Medulla oblongata (tissue), 1 donor: ENCODE measurements around the gene LGR4.

Source experiments
- DNase-seq: peaks from one replicate; pipeline ENCODE4 v3.0.0-alpha.2; 2015; ENCODE audit errors: extremely low spot score

The LGR4 gene

DNA sequence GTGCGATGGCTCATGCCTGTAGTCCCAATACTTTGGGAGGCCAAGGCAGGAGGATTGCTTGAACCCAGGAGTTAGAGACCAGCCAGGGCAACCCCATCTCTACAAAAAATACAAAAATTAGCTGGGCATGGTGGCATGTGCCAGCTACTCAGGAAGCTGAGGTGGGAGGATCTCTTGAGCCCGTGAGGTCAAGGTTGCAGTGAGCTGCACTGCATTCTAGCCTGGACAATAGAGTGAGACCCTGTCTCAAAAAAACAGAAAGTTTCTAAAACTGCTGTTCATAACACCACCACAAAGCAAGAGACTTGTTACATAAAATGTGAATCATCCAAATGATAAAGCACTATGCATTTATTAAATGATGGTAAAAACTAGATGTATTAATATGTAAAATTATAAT is 69.4 kb downstream of the LGR4 start:
- no peak for DNase-seq

DNA sequence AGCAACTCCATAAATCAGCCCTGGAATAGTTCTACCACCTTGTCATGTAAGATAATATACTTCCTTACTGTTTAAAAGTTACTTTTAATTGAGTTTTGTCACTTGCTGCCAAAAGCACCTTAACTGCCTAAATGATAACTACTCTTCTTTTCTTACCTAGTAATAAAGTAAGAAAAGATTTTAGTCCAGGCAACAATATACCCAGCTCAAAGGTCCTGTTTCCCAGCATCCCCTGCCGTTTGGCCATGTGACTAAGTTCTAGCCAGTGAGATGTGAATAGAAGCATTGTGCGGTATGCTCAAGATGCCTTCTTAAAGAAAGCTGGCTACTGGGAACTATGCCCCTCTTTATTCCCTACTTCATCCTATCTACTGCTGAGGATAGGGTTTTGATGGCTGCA is 70.1 kb downstream of the LGR4 start:
- DNase-seq: no peak

DNA sequence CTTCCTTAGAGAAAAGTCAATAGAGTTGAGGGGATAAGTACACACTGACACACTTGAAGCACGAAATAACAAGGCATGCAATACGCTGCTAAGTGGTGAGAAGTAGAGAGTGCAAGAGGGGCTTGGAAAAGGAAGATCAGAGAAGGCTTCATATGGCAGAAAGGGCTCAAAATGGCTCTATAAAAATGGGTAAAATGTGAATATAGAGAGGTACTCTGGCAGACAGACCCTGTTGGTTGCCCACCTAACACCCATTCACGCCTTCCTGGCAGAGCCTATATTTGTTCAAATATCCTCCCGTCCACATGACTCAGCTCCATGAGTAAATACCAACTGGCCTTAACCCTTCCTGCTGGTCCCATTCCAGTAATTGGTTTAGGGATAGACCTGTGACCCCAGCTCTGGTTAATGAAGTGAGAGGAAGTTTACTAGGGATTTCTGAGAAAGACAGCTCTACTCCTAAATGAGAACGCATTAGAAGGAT is 70.7 kb downstream of the LGR4 start:
- no peak for DNase-seq

DNA sequence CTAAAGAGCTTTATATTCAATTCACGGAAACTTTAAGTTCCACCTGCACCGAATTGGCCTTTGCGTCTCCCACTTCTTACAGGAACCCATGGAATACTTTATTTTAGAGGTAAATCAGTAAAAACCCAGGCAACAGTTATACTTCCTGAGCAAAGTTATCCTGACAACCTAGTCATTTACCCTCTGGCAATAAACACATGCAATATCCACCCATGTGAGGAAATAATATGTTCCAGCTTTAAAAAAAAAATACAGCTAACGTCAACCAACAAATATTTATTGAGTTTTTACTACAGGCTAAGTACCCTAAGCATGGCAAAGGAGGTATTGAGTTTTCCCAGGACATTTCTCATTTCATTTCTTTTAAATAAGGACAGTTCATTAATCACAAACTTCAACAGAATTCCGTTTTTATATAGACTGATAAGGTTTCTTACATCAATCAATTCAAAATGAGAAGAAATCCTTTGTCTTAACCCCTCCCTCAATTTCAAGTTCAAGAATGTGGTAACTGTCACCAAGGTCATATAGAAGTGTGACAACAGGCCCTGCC is 71.2 kb downstream of the LGR4 start:
- DNase-seq: no peak

DNA sequence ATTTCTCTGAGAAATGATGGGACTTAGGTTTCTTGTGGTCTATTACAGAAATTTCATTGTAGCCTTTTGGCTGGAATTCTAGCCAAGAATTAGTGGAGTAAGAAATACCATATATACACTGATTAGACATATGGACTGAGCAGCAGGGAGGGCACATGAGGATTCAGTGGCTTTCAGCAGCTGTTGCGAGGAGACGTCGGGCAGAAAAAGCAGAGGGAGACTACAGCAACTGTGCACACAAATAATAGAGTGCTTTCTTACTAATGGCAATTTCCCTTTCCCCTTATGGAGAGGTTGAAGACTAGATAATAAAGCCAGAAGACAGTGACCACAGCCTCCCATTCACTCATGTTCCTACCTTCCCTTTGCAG is 74.2 kb downstream of the LGR4 start:
- no peak for DNase-seq

DNA sequence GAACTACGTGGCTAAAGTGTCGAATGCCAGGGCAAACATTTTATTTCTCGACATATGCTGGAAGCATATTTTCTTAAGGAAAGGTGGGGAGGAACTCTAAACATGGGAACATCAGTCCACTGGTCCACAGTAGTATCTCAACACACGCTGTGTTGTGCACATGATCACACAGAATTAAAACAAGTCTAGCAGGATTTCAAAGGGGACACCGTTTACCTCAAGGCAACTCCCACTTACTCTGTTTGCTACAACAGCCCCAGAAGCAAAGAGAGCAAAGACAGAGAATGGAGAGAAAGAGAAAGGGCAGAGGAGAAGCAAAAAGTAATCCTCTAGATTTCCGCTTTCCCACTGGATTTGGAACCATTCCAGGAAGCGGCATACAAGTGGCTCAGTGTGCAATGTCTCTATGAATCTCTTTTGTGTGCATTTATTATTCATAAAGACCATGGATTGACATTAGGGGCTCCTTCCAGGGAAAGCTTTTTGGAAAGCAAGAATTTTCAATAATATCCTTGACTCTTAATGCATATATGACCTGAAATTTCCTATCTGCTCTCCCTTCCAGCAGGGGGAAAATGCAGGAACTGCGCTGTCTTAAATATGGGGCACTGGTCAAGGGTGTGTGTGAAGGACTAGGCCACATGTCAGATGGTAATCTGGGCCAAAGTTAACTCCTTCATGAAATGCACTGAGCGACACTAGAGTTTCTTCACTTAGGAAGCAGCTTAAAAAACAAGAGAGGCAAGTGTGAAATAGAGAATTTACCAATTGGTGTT is 74.8 kb downstream of the LGR4 start:
- DNase-seq: no peak

DNA sequence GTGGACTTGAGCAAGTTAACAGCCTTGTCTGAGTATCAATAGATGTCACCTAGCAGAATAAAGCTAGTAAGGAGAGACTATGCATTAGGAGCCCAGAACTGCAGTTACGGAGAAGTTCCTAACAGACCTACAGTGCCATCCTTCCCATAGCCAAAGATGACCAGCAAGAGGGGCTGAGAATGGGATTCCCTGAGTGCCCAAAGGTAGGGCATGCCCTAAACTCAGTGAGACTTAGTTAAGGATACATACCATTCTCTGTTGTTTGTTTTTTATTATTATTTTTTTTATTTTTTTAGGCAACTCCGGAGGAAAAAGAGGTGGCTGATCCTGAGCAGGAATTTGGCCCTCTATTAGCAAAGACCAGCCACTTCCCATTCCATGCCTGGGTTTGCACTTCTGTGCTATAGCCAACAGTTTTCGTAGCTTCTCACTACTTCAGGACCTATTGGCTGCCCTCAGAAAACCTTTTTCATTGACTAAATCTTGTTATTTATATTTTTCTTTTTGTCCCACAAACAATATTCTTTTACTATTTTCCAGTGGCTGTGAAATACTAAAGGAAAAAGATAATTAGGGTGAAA is 76.2 kb downstream of the LGR4 start:
- DNase-seq: no peak

DNA sequence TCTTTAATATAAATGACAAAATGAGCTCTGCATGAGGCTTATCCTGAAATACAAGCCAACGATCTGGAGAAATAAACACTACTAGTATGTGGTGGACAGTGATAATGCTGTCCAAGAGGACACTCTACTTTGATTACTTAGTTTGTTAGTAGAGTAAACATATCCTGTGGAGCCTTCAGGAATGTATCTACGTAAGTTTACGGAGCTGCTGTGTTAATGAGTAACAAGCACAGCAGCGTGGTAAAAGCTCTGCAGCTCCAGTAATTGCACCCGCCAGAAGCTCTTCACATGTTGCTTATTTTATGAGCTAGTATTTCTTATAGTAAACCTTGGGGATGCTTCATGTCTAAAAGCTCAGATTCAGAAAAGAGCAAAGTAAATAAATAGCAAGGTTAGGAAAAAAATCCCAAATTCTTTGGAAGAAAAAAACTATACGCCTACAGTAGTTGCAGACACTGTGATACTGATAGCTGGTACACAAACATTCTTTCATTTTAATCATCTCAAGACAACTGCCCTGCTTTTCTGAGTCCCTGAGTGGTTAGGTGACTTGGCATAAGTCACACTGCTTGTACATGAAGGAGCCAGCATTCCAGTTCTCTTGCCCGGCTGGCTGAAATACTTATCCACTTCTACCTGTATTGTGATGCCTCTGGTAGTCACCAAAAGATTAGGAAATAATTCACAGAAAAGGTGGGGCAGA is 76.9 kb downstream of the LGR4 start:
- DNase-seq: no peak

DNA sequence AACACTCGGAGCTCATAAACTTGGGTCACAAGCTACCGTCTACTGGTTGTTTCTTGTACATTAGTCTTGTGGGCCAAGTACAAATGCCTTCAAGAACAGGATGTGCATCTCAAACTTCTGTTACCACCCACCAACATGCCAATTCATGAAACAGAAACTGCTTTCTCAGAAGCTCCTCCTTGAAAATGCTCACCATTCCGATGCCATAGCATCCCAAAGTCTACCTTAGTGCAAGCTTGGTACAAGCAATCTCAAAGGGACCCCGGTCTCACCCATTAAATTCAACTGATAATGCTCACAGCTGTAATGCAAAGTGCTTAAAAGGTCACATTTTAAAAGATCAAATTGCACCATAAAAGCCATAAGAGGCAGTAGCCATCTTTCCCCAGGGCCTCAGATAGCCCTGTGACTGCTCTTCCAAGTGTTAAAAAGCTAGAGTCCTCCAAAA is 77.8 kb downstream of the LGR4 start:
- no peak for DNase-seq

DNA sequence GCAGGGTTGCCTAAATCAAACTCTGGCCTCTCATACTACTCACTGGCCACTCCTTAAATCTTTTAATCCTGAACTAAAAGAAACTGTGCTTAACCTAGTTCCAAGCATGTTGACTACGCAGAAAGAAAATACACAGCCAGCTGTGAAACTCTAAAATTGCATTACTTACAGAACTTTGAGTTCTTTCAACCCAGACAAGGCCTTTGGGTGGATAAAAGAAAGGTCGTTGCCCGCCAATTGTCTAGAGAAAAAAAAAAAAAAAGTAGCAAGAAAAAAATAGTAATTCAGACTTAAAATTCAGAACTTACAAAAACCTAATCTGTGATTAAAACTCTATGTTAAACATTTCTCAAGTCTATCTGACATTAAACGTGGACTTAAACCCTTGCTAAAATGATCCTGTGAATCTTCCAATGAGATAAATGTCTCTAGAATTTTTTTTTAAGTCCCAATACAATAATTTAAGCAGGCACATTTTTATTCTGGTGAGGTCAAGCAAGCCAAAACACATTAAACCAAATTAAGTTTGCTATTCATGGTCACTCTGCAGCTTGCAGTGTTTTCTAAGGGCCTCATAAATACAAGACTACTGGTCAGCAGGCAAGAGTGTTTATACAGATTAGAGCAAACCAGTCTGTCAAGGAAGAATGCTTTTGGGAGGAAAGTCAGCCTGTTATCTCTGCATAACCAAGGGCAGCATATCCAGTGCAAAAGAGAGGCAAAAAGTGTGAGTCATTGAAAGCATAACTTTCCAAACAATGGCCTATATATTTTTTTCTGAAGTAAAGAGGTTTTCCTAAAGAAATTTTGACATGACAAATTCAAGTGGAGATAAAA is 80.1 kb downstream of the LGR4 start:
- DNase-seq: no peak

DNA sequence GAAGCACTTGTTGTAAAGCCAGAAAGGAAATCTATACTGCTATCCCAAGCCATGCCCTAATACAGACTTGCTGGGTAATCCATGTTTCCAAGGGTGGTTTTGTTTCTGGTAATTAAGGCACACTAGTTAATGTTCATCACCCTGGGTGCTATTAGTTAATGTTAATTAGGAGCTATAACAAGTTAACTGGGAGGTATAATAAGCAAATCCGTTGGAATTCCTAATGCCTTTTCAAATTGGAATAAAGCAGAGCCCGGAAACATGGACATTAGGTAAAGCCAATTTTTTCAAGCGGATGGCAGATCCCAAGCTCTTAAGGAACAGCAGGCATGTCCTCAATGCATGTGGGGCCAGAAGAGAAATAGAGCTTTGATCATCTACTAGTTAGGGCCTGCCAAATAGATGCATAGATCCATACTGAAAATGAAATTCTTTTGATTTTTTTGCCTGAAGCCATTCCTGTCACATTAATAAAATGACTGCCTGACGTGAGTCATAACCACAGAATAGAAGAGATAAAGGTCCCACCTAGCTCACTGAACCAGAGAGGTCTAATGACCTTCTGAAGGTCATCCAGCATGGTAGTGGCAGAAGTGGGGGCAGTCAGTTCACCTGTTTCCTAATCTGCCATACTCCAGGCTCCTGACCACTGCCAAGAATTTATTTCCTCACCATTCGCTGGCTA is 81.1 kb downstream of the LGR4 start:
- DNase-seq: no peak

DNA sequence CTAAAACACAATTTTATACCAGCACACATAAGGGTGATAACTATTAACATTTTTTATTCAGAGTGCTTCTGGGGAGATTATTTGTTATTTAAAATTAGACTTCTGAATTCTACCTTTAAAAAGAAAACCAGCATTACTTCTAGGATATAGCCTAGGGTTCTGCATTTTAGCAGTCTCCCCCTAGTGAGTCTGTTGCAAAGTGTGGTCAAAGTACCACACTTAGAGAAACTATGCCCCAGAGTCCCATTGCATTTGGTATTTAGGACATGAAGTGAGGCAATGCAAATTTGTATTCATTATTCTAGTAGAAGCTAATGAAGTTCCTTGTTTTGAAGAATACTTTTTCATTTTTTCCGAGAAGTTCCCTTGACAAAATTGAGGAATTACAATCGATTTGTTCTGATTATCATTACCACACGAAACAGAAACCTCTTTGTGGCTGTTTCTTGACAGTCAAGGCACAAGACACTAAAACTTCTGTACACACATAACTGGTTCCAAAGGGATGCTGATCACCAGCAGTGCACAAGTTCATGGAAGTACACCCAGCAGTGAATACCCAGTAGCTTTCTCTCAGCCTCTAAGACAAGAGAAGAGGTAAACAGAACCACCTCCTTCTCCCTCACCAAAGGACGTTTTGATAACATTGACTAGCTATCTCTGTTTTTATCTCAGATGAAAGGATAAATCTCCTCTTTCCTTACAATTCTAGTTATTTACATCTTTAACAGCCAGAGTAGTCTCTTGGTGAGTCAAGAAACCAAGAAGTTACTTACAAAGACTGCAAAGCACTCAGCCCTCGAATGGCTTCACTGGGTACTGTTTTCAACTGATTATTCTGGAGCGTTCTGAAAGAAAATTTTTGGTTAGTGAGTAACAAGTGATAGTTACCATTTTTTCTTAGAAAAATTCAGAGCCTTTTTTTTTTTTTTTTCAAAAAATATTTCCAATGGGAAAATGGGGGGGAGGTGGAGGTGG is 82.0 kb downstream of the LGR4 start:
- no peak for DNase-seq

DNA sequence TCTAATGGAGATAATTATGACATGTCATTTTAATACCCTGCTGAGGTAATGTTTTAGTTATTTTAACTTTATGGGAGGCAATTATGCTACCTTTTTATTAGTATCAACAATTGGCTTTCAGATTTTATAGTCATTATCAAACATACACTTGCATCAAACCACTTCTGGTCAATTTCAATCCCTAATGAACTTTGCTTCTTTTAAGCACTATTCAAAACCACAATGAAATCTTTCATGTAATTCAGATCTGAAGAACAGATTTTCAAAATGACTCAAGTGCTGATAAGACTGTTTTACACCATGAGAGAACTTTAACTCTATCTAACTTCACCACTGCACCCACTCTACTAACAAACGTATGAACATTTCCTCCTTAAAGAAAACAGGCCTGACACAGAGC is 83.7 kb downstream of the LGR4 start:
- DNase-seq: no peak

DNA sequence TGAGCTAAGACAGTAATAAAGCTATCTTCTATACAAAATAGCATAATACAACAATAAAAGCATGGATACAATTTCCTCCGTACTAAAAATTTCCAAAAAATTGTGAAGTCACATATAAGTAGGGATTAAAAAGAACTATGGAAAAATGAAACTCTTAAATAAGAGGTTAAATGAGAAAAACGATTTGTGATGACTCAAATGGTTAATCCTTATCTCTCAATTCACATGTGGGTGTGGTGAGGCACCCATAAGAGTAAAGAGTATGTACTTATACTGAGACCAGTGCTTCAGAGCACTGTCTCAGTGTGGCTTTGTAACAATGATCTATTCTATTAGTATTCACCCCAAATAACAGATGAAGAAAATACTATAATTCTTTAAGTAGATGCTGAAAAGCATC is 84.6 kb downstream of the LGR4 start:
- DNase-seq: no peak

DNA sequence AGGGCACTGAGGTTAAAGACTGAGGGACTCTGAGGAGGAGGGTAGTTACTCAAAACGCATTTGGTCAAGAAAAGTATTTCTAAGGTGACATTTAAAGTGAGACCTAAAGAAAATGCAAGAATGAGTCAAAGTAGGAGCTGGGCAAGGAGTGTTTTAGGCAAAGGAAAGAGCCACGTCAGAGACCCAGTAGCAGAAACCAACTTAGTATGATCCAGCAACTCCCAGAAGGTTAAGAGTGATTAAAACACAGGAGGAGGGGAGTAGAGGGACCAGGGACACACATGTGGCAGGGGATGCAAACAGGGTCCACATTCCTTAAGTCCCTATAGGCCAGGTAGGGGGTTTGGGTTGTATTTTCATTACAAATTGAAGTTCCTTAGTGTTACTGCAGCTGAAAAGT is 85.2 kb downstream of the LGR4 start:
- no peak for DNase-seq

DNA sequence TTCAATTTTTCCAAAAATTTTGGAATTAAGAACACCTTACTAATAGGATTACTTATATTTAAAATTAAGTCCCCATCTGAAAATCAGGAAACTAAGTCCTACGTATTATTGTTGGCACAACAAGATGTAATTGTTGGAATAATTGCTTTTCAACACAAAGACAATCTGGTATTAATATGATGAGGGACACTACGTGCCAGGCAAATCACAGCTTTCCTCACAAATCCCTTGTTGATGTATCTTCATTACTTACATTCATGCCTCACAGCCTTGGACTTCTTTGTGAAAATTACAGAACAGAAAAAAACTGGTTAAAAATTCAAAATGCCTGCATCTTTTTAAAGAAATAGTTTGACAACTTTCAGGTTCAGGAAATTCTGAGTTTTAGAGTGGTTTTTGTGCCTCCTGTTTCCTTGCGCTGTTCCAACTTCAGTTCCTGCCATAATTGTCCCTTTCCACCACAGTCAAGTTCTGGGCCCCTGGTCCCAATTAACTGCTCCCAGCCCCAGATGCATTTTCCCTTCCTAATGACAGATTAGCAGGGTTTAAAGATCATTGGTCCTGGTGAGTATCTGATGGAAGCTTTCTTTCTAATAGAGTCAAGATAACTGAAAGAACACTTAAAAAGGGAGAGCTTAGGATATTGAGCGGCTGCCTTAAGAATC is 86.3 kb downstream of the LGR4 start:
- DNase-seq: no peak

DNA sequence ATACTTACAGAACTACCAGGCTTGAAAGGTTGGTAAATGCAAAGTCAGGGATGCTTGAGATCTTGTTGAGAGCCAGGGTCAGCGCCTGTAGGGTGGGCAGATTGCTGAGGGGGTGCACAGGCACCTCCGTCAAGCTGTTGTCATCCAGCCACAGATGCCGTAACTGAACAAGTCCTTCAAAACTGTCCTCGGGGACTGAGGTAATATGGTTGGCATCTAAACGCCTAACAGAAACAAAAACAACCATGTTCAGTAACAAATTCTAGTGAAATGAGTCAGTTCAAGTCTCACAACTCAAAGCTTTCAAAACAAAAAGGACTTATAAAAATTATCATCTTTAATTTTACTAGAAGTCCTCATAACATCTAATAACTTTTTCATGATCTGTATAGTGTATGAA is 87.3 kb downstream of the LGR4 start:
- no peak for DNase-seq

DNA sequence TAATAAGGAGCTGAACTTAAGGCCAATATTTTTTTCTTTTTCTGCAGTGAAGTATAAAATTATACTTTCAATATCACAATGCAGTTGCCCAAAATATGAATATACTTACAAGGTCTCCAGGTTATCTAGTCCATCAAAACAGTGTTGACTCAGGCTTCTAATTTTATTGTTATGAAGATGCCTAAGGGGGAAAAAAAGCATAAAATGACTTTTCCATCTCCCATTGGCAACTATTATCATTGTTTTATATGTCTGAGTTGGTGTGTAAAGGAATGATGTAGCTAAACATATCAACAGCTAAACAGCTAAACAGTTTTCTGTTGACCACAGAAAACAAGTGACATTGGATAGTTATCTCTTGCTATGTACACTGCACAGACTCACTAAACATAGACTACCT is 88.4 kb downstream of the LGR4 start:
- DNase-seq: no peak

DNA sequence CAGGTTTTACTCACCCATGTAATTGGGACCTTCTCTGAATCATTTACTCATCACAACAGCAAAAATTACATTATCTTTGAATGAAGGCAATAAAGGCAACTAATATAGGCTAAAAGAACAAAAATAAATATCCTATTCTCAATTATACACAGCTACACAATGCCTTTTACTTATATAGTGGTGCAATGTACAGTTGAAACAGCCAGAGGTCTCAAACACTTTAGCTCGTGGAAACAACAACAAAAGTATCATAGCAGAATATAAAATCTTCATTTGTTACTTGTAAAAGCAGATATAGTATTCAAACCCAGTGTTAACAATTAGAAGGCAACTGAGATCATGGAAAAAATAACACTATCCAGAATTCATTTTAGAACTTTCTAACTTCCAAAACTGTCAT is 88.9 kb downstream of the LGR4 start:
- DNase-seq: no peak
